Testis (tissue), 2 donors: Measurements from ENCODE around the gene VRK2.

Experiments used
- POLR2A ChIP-seq: fragments of 450-650 bp; IDR thresholded peaks from one replicate; pipeline ENCODE4 v1.6.1; 2017; ENCODE audit warnings: antibody characterized with exemption, mild to moderate bottlenecking, moderate library complexity
- TF ChIP-seq, protein P1 (sequence below), 3 experiments: fragments of 450-650 bp in 2 of 3; fragments of 200-600 bp in 1 of 3; sonication (generic) in 1 of 3; IDR thresholded peaks; one replicate each; pipeline ENCODE4 v1.5.1; 2016 to 2019; ENCODE audit warnings: antibody characterized with exemption in 3 of 3, mild to moderate bottlenecking in 2 of 3, moderate library complexity in 1 of 3

DNA sequence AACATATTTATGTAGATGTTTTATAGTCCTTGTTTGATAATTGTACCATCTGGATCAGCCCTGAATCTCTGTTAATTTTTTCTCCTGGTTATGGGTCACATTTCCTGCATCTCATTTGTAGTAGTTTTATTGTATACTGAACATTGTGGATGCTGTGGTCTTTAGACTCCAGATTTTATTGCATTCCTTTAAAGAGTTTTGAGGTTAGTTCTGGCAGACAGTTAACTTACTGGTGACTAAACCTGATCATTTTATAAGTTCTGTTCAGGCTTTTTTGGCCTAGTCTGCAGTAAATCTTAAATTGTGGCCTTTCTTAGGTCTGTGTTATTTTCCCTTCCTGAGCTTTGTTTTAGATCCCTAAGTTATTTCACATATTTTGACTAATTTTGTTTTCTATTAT, 110.2 kb downstream of the VRK2 start:
- TF ChIP-seq, protein P1, sequence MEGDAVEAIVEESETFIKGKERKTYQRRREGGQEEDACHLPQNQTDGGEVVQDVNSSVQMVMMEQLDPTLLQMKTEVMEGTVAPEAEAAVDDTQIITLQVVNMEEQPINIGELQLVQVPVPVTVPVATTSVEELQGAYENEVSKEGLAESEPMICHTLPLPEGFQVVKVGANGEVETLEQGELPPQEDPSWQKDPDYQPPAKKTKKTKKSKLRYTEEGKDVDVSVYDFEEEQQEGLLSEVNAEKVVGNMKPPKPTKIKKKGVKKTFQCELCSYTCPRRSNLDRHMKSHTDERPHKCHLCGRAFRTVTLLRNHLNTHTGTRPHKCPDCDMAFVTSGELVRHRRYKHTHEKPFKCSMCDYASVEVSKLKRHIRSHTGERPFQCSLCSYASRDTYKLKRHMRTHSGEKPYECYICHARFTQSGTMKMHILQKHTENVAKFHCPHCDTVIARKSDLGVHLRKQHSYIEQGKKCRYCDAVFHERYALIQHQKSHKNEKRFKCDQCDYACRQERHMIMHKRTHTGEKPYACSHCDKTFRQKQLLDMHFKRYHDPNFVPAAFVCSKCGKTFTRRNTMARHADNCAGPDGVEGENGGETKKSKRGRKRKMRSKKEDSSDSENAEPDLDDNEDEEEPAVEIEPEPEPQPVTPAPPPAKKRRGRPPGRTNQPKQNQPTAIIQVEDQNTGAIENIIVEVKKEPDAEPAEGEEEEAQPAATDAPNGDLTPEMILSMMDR (IDR thresholded peaks at IDR 0.05): no peak
- TF ChIP-seq POLR2A: no peak
